GM19035 (cell line): ENCODE results near the gene COG8.
"Not testable (repeated sequence)": the region's sequence is repeated elsewhere in the genome, so short reads cannot be mapped to it uniquely, and the experiment has no call there.

Experiments
- ATAC-seq: cut with Tn5 transposase; IDR thresholded peaks from one replicate; pipeline ENCODE4 v1.9.1; 2021; ENCODE audit not compliant: unreplicated experiment

COG8 gene

DNA sequence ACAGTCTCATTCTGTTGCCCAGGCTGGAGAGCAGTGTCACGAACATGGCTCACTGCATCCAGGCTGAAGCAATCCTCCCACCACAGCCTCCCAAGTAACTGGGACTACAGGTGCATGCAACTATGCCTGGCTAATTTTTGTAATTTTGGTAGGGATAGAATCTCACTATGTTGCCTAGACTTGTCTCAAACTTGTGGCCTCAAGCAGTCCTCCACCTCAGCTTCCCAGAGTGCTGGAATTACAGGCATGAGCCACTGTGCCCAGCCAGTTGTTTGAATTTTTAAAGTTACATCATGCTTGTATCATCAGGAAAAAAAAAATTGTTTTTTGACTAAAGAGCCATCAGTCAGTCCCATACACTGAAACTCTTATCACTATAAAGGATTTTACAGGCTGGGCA, 45.3 kb downstream of the COG8 start:
- no peak for ATAC-seq

DNA sequence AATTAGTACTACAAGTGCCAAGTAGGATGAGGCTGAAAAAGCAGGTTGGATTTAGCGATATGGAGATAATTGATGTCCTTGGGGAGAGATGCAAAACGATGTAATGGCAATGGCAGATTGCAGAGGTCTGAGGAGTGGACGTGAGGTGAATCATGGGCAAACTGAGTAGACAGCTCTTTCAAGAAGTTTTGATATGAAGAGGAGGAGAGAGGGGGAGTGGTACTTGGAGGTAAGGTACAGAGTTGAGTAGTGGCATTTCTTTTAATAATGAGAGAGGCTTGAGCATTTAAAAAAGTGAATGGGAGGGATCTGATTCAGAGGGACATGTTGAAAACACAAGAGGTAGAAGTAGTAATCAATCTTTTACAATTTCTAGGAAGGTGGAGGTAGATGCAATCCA, 46.0 kb downstream of the COG8 start:
- no peak for ATAC-seq

DNA sequence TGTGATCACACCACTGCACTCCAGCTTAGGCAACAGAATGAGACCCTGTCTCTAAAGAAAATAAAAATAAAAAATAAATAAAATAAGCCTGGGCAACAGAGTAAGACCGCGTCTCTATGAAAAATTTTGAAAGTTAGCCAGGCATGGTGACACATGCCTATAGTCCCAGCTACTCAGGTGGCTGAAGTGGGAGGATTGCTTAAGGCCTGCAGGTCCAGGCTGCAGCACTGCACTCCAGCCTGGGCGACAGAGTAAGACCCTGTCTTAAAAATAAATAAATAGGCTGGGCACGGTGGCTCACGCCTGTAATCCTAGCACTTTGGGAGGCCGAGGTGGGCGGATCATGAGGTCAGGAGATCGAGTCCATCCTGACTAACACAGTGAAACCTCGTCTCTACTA, 47.7 kb downstream of the COG8 start:
- not testable (repeated sequence) for ATAC-seq

DNA sequence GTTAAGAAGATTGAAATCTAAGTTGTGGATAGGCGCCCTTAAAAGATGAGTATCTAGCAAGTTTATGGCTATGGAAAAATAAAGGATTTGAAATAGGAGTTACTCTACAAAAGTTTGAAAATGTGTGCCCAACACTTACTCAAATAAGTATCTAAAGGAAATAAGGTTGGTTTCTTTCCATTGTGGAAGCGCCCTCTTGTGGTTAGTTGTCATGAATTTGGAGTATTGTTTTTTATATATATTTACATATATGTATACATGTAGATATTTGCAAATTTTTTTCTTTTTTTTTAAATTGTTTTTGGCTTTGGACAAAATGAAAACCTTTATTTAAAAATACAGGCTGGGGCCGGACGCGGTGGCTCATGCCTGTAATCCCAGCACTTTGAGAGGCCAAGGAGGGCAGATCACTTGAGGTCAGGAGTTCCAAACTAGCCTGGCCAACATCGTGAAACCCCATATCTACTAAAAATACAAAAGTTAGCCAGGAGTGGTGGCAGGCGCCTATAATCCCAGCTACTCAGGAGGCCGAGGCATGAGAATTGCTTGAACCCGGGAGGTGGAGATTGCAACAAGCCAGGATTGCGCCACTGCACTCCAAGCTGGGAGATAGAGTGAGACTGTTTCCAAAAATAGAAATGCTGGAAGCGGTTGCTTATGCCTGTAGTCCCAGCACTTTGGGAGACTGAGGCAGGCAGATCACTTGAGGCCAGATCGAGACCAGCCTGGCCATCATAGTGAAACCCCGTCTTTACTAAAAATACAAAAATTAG, 52.2 kb downstream of the COG8 start:
- no peak for ATAC-seq

DNA sequence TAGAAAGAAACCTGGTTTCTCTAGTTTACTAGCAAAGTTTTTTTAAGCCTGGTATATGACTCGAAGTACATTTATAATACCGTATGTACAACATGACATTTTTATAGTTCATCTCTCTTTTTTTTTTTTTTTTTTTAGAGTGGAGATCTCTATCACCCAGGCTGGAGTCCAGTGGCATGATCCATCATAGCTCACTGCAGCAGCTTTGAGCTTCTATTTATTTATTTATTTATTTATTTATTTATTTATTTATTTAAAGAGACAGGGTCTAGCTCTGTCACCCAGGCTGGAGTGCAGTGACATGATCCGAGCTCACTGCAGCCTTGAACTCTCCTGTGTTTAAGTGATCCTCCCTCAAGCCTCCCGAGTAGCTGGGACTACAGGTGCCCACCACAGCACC, 54.1 kb downstream of the COG8 start:
- no peak for ATAC-seq

DNA sequence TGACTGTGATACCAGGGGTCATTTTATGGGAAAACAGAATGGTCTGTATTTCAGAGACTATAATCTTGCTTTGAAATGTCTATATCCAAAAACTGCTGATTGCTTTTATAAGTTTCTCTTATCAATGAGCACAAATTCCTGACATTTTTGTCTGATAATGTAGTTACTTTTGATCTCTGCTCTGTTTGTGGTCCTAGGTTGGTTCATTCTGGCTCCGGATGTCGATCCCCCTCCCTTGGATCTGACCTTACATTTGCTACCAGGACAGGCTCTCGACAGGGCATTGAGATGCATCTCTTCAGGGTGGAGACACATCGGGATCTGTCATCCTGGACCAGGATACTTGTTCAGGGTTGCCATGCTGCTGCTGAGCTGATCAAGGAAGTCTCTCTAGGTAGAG, 55.5 kb downstream of the COG8 start:
- ATAC-seq: no peak

DNA sequence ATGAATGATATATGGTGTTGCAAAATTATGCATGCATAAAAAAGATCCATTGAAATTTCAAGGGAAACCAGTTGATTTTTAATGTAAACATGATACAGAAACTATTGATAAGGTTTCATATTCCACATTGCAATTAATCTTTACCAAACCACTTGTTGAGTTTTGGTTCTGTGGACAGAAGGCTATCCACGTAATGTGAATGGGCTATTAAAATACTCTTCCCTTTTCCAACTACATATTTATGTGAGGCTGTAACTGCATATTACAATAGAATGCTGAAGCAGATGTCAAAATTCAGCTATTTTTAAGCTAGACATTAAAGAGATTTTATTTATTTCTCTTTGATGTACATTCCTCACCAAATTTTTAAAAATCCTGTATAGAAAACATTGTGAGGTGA, 62.0 kb downstream of the COG8 start:
- no peak for ATAC-seq
